ENCODE measurements around the gene FAM210A.
"Not testable (repeated sequence)": the region's sequence is repeated elsewhere in the genome, so short reads cannot be mapped to it uniquely, and the experiment has no call there.

Gene FAM210A

DNA sequence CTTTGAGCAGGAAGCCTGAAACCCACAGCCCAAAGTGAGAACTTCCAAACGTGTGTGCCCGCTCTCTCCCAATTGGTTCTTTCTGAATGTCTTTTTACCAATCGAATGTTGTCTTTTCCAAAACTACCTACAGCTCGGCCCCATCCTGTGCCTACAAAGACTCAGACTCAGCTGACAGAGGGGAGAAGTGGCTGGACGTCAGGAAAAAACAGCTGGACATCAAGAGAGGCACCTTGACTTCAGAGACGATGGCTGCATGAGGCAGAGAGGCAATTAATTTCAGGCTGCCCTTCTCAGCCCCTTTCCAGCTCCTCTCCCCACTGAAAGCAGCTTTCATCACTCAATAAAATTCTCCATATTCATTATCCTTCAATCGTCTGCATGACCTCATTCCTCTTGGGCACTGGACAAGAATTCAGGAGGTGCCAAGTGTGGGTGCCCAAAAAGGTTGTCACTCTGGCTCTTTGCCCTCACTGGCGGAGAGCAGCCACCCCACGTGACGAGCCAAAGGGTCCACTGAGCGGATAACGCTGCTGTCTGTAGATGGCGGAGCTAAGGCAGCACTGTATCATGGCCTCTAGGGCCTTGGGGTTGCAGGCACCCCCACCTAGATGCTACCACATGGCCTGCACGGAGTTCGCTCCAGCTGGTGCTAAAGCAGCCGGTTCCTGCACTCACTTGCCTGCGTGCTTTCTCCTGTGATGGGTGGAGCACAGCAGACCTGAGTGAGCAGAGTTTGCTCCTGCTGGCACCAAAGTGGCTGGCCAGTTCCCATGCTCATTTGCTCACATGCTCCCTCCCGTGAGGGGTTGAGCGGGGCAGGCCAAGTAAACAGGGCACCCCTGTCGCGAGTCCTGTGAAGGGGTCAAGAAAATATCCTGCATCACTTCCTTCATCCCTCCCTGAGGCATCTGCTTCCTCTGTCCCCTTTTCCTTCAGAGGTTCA, 37.9 kb downstream of the FAM210A start:
- no peaks in the 10 kb centered on the region for H3K36me3 ChIP-seq (replicated peaks)
- no peak overlapping the region for H3K4me3 ChIP-seq
- H3K9me3 ChIP-seq = no peaks in the 10 kb centered on the region
- H3K4me1 ChIP-seq = no peaks in the 10 kb centered on the region
- in situ Hi-C loops (cut with MboI; ENCODE audit: low sequenced_read_pairs) = no loop called here
- no peak for DNase-seq (ENCODE audit: low spot score in 2 of 2)
- no peaks in the 10 kb centered on the region for H3K27me3 ChIP-seq (ENCODE audit: low read depth)

DNA sequence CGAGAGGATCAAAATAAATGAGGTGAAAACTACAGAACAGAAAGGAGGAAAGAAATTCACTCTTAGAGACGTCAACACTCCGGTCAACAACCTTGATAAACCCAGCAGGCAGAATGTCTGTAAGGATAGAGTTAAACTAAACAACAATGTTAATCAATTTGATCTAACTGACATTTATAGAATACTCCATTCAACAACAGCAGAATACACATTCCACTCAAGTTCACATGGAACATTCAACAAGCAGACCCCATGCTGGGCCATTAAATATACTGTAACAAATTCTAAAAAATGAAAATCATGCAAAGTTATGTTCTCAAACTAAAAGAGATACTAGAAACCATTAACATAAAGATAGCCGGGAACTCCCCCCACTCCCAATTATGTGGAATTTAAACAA, 41.8 kb downstream of the FAM210A start:
- no peaks in the 10 kb centered on the region; the same call in 1 of the 2 replicates for H3K9me3 ChIP-seq
- no peaks in the 10 kb centered on the region for H3K36me3 ChIP-seq (replicated peaks)
- no peak for DNase-seq (ENCODE audit: low spot score in 2 of 2)
- no peaks in the 10 kb centered on the region for H3K4me1 ChIP-seq
- in situ Hi-C loops (cut with MboI; ENCODE audit: low sequenced_read_pairs) = no loop called here
- H3K27me3 ChIP-seq (ENCODE audit: low read depth) = no peaks in the 10 kb centered on the region
- no peak overlapping the region for H3K4me3 ChIP-seq

DNA sequence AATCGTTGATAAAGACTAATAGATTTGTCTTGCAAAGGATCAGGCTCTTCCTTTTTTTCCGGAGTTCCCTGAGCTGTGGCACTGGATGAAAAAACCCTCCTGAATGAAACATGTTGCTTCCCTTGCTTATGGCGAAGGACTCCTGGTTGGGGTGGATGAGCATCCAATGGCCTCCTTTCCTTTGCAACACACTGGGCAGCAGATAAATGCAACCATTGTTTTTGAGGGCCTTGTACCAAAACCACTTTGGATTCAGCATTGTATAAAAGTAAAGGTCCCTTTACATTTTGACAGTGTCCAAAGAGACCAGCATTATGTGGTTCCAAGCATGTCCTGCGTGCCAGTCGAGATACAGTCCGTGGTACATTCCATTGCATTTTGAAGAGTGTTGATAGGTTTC, 44.7 kb downstream of the FAM210A start:
- no peak for DNase-seq (ENCODE audit: low spot score in 2 of 2)
- no peaks in the 10 kb centered on the region for H3K27me3 ChIP-seq (ENCODE audit: low read depth)
- no peaks in the 10 kb centered on the region; the same call in 1 of the 2 replicates for H3K9me3 ChIP-seq
- H3K4me1 ChIP-seq = no peaks in the 10 kb centered on the region
- in situ Hi-C loops (cut with MboI; ENCODE audit: low sequenced_read_pairs) = no loop called here
- H3K36me3 ChIP-seq (replicated peaks) = no peaks in the 10 kb centered on the region
- no peak overlapping the region for H3K4me3 ChIP-seq

DNA sequence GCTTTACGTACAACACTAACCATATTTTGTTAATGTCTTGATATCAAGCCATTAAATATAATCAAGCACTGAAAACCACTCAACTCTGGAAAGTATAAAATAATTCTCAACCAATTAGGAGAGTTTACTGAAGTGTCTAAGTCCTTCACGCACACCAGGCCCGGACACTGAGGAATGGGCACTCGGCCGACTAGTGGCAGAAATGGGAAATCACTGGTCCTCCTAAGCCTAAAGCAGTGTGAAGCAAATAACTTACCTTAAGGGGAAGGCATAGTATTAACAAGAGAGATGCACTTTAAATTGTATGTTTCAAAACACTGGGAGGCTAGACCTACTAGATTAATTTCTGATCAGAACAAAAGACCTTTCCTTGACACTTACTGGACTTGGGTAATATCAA, 45.7 kb downstream of the FAM210A start:
- Histone ChIP-seq H3K27me3 (ENCODE audit: low read depth) (no peaks in the 10 kb centered on the region), H3K4me1 (no peaks in the 10 kb centered on the region), H3K4me3 (no peak overlapping the region), H3K9me3 (no peaks in the 10 kb centered on the region; the same call in 1 of the 2 replicates), H3K36me3 (replicated peaks) (no peaks in the 10 kb centered on the region)
- in situ Hi-C loops (cut with MboI; ENCODE audit: low sequenced_read_pairs) = no loop called here
- DNase-seq (ENCODE audit: low spot score in 2 of 2) = peak in 1 of 2 experiments; percentile 22

DNA sequence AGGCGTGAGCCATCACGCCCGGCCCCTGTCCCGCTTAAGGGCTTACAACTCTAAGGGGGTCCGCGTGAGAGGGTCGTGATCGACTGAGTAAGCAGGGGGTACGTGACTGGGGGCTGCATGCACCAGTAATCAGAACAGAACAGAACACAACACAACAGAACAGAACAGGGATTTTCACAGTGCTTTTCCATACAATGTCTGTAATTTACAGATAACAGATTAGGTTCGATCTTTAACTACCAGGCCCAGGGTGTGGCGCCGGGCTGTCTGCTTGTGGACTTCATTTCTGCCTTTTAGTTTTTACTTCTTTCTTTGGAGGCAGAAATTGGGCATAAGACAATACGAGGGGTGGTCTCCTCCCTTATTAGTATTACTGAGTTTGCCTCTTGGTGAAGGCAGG, 49.0 kb downstream of the FAM210A start:
- H3K4me1 ChIP-seq; H3K9me3 ChIP-seq; DNase-seq (ENCODE audit: low spot score in 2 of 2); in situ Hi-C loops (cut with MboI; ENCODE audit: low sequenced_read_pairs); H3K27me3 ChIP-seq (ENCODE audit: low read depth); H3K4me3 ChIP-seq; H3K36me3 ChIP-seq (replicated peaks): not testable (repeated sequence)

DNA sequence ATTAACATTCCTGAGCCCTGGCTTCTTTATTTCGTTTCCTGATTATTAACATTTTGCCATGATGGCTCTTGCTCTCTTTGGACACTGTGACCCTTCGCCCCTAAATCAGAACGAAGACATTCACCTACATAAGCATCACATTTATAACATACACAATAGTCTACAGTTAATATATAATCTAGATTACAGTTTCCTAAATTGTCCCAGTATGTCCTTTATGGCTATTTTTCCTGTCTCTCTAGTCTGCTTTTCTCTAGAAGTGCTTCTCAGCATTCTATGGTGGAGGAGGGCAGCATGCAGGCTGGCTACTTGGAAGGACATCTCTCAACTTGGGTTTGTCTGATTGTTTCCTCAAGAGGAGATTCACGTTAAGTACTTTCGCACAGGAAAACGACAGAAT, 49.9 kb downstream of the FAM210A start:
- H3K9me3 ChIP-seq = no peaks in the 10 kb centered on the region

DNA sequence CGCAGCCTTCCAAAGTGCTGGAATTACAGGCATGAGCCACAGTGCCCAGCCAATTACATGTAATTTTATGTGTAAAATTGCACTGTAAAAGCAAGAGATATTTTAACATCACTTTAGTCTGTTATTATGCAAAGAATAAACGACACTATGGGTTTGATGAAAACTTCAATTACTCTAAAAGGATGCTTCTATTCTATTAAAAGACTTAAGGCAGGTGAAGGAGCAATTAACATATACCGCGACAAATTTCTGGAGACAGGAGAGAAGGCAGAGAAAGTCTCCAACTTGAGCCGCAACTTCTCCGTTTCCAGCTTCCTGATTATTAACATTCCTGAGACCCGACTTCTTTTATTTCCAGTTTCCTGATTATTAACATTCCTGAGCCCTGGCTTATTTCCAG, 53.7 kb downstream of the FAM210A start:
- no peak overlapping the region for H3K4me3 ChIP-seq
- no peaks in the 10 kb centered on the region for H3K9me3 ChIP-seq
- DNase-seq (ENCODE audit: low spot score in 2 of 2) = peak in 1 of 2 experiments; percentile 33
- no peaks in the 10 kb centered on the region for H3K27me3 ChIP-seq (ENCODE audit: low read depth)
- H3K4me1 ChIP-seq = peaks cover 5% of the 10 kb centered on the region
- in situ Hi-C loops (cut with MboI; ENCODE audit: low sequenced_read_pairs) = no loop called here
- H3K36me3 ChIP-seq (replicated peaks) = no peaks in the 10 kb centered on the region; the same call in 1 of the 2 replicates

More for the DNA sequence above, 49.9 kb downstream of the FAM210A start:
- no peaks in the 10 kb centered on the region for H3K36me3 ChIP-seq (replicated peaks)
- in situ Hi-C loops (cut with MboI; ENCODE audit: low sequenced_read_pairs) = no loop called here
- DNase-seq (ENCODE audit: low spot score in 2 of 2) = no peak
- no peak overlapping the region for H3K4me3 ChIP-seq
- peaks cover 5% of the 10 kb centered on the region for H3K4me1 ChIP-seq
- H3K27me3 ChIP-seq (ENCODE audit: low read depth) = no peaks in the 10 kb centered on the region

DNA sequence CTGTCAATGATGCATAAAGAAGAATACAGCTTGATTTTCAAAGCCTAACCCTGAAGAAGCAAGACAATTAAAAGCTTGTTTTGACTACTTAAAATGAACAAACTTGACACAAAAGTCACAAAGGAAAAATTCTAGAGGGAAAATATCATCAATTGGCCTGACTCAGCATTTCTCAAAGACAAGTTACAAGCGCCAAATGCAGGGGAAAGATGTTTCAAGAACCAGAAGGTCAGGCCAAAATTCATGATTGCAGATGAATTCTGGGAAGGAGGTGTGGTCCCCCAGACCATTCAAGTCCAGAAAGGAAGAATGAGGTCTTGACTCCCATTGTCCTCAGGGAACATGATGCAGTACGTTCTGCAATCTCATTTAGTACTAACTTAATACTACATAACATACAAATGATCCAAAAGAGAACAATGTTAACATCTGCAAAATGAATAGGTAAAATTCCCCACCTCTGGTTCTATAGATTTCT, 64.5 kb downstream of the FAM210A start:
- in situ Hi-C loops (cut with MboI; ENCODE audit: low sequenced_read_pairs) = no loop called here
- H3K27me3 ChIP-seq (ENCODE audit: low read depth) = no peaks in the 10 kb centered on the region
- H3K36me3 ChIP-seq (replicated peaks) = peaks cover 10% of the 10 kb centered on the region
- no peaks in the 10 kb centered on the region for H3K9me3 ChIP-seq
- H3K4me1 ChIP-seq = no peaks in the 10 kb centered on the region
- no peak for DNase-seq (ENCODE audit: low spot score in 2 of 2)
- no peak overlapping the region for H3K4me3 ChIP-seq

DNA sequence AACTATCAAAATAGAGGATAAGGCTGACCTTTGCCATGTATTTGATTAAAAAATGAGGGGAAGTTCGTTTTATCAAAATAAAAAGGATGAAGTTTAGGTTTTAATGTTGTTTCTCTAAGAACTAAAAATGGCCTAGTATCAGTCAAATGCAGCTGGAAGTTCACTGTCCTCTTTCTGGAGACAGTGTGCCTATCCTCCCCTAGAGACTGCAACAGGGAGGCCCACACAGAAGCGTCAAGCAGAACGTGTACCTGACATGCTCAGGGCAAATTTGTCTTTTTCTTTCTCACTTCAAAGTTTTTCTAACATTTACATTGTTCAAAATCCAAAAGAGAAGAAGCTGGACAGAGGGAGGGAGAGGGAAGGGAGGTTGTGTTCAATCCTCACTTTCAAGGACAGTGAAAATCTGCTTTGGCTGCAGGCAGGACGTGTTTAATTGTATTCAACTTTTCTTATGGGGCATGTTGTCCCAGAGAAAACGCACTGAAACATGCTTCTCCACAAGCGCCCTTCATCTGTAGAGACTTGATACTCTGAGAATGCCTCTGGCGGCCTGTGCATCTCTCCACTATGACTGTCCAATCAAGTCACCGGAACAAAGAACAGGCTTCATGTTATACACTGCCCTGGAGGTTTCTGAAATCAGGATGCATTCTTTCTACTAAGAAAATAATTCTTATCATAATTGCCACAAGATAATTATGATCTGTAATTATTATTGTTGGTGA, 65.1 kb downstream of the FAM210A start:
- Histone ChIP-seq H3K27me3 (ENCODE audit: low read depth) (no peaks in the 10 kb centered on the region), H3K4me1 (no peaks in the 10 kb centered on the region), H3K4me3 (no peak overlapping the region), H3K36me3 (replicated peaks) (peaks cover 8% of the 10 kb centered on the region), H3K9me3 (no peaks in the 10 kb centered on the region)
- in situ Hi-C loops (cut with MboI; ENCODE audit: low sequenced_read_pairs) = no loop called here
- no peak for DNase-seq (ENCODE audit: low spot score in 2 of 2)

DNA sequence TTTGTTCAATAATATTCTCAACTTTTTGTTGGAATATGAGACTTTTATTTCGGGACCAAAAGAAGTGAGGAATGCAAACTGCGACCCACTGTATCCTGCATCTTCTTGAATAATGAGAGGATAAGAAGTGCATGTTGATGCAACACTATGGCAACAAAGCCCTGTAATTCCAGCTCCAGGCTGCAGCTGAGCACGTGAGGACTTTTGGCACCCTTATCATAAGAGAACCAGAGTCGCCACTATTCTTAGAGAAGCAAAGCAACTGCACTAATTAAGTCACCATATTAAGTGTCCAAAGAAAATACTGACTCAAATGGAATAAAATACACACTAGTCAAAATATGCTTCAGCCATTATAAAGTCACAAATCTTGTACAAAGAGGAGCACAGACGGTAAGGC, 65.8 kb downstream of the FAM210A start:
- Histone ChIP-seq H3K36me3 (replicated peaks) (peaks cover 1% of the 10 kb centered on the region; the same call in 1 of the 2 replicates), H3K27me3 (ENCODE audit: low read depth) (no peaks in the 10 kb centered on the region), H3K4me1 (no peaks in the 10 kb centered on the region), H3K9me3 (no peaks in the 10 kb centered on the region), H3K4me3 (no peak overlapping the region)
- no peak for DNase-seq (ENCODE audit: low spot score in 2 of 2)
- in situ Hi-C loops (cut with MboI; ENCODE audit: low sequenced_read_pairs) = no loop called here

DNA sequence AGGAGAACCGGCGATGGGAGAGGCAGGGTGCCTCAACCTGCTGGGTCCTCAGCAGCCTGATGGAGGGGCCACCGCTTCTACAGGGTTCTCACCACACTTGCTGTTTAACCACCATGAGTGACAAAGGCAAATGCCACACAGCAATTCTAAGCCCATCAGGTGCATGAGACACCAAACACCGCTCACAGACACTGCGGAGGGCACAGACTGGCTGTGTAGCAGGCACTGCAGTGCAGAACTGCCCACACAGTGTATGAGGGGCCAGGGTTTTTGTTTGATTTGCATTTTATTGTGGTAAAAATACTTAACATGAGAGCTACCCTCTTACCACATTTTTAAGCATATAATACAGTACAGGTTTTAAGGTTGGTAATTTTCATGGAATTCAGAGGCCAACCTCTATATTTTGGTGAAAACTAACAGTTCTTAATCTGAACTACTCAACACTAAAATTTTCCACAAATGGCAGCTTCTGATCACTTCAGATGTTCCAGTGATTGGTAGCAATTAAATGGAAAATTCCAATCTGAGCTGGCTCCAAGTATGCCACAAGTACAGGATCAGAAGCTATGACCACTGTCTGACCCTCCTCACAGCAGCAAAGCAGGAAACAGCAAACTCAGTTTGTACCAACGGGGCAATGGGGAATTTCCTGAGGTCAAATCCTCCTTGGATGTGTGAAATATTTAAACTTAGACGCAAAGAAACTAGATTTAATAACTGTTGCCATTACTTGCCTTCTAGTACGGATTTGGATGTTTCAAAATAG, 67.7 kb downstream of the FAM210A start:
- H3K4me1 ChIP-seq = no peaks in the 10 kb centered on the region
- no peaks in the 10 kb centered on the region for H3K9me3 ChIP-seq
- no peak for DNase-seq (ENCODE audit: low spot score in 2 of 2)
- no peaks in the 10 kb centered on the region for H3K27me3 ChIP-seq (ENCODE audit: low read depth)
- no peaks in the 10 kb centered on the region for H3K36me3 ChIP-seq (replicated peaks)
- in situ Hi-C loops (cut with MboI; ENCODE audit: low sequenced_read_pairs) = no loop called here
- no peak overlapping the region for H3K4me3 ChIP-seq

DNA sequence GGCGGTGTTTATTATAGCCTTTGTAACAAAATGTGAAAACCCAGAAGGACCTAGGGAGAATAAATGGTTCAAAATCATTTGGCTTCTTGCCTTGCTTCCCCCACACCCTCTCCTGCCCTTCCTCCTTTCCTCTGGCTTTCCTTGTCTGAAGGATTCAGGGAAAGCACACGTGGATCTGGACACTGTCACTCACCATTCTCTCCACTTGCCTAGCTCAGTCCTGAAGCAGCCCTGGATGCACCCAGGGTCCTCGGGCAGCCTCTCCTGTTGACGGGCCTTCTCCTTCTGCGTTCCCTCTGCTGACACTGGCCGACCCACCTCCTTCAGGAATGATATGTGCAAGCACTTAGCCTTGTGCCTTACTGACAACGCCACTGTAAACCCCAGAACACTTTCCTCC, 68.4 kb downstream of the FAM210A start:
- in situ Hi-C loops (cut with MboI; ENCODE audit: low sequenced_read_pairs) = no loop called here
- Histone ChIP-seq H3K4me1 (no peaks in the 10 kb centered on the region), H3K4me3 (no peak overlapping the region), H3K9me3 (no peaks in the 10 kb centered on the region), H3K36me3 (replicated peaks) (no peaks in the 10 kb centered on the region), H3K27me3 (ENCODE audit: low read depth) (no peaks in the 10 kb centered on the region)
- no peak for DNase-seq (ENCODE audit: low spot score in 2 of 2)

DNA sequence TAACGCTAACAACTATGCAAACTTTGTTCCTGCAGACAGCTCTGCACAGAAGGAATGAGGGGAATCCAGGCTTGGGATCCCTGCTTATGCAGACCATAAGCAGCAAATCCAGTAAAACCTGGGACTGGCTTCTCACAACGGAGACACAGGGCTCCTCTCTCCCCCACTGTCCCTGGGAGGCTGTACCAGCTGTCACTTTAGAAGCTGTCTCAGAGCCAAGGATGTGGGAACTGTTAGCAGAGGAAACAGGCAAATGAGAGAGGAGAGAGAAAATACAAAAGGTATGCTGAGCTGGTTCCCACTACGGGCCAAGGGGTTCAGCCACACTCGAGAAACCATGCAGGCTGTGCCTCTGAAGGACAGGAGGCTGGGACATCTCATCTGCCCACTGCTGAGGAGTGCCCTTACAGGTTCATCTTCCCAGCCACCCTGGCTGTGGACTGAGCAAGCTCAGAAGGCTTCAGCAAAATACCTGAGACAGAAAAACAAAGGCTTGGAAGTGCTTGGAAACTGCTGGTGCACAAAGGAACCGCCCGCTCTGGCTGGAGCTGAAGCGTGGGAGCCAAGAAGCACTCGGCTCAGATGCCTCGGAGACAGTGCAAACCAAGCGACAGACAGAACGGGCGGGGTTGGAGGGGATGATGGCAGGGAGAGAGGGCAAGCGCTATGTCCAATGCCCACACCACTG, 72.5 kb downstream of the FAM210A start:
- H3K4me3 ChIP-seq = no peak overlapping the region
- no peaks in the 10 kb centered on the region for H3K27me3 ChIP-seq (ENCODE audit: low read depth)
- no peaks in the 10 kb centered on the region for H3K36me3 ChIP-seq (replicated peaks)
- H3K4me1 ChIP-seq = no peaks in the 10 kb centered on the region
- H3K9me3 ChIP-seq = no peaks in the 10 kb centered on the region
- DNase-seq (ENCODE audit: low spot score in 2 of 2) = no peak
- in situ Hi-C loops (cut with MboI; ENCODE audit: low sequenced_read_pairs) = no loop called here
